Endodermal cell (in vitro differentiated cells): ENCODE data around the gene LRMDA. TPM values are rescaled to one million over a fixed set of nuclear protein-coding genes. Genes with fewer than 3 reads are reported as not detected.

Experiments used
- DNase-seq: peaks from one replicate; pipeline ENCODE4 v3.0.0-alpha.2; 2017
- H3K27ac ChIP-seq: 2 replicates; pipeline ENCODE4 v1.5.1; 2013; ENCODE audit warnings: mild to moderate bottlenecking, low read depth, low read length, moderate library complexity
- H3K27me3 ChIP-seq: 2 replicates; pipeline ENCODE4 v1.6.1; 2013; ENCODE audit warnings: mild to moderate bottlenecking, low read length, moderate library complexity; ENCODE audit not compliant: insufficient read depth, control insufficient read depth, poor library complexity, severe bottlenecking
- H3K36me3 ChIP-seq: 2 replicates; pipeline ENCODE4 v1.7.0; 2013; ENCODE audit warnings: mild to moderate bottlenecking, low read length, moderate library complexity; ENCODE audit not compliant: control insufficient read depth, insufficient read depth
- H3K4me1 ChIP-seq: one replicate; pipeline ENCODE4 v1.7.0; 2013; ENCODE audit warnings: low read length; ENCODE audit not compliant: control insufficient read depth, insufficient read depth
- H3K4me3 ChIP-seq: 2 replicates; pipeline ENCODE4 v1.5.1; 2013; ENCODE audit warnings: mild to moderate bottlenecking, low read length, moderate library complexity
- H3K9ac ChIP-seq: 2 replicates; pipeline ENCODE4 v1.6.1; 2013; ENCODE audit warnings: mild to moderate bottlenecking, low read length, moderate library complexity; ENCODE audit not compliant: poor library complexity, severe bottlenecking; ENCODE audit errors: extremely low read depth
- H3K9me3 ChIP-seq: 2 replicates; pipeline ENCODE4 v1.6.1; 2013; ENCODE audit warnings: mild to moderate bottlenecking, low read length, moderate library complexity; ENCODE audit not compliant: control insufficient read depth
- H3K27ac Mint-ChIP-seq: 2 replicates; pipeline ENCODE4 v1.8.0; 2020; ENCODE audit warnings: mixed read lengths
- H3K27me3 Mint-ChIP-seq: 2 replicates; pipeline ENCODE4 v1.8.0; 2021; ENCODE audit warnings: mild to moderate bottlenecking, mixed read lengths; ENCODE audit not compliant: insufficient read depth
- H3K36me3 Mint-ChIP-seq: 2 replicates; pipeline ENCODE4 v1.8.0; 2020; ENCODE audit warnings: low read depth, mixed read lengths
- H3K4me1 Mint-ChIP-seq: 2 replicates; pipeline ENCODE4 v1.8.0; 2020; ENCODE audit warnings: mixed read lengths
- H3K4me3 Mint-ChIP-seq: 2 replicates; pipeline ENCODE4 v1.8.0; 2020; ENCODE audit warnings: mild to moderate bottlenecking, moderate library complexity, mixed read lengths
- H3K9me3 Mint-ChIP-seq: 2 replicates; pipeline ENCODE4 v1.8.0; 2020; ENCODE audit warnings: mild to moderate bottlenecking, mixed read lengths
- WGBS, 2 experiments: methylation state at CpG; one replicate each; pipeline versions ENCODE4 v1.1.5 to v1.1.7; 2013; ENCODE audit warnings: missing lambda C conversion rate in 2 of 2, mixed read lengths in 1 of 2; ENCODE audit not compliant: insufficient coverage in 1 of 2, insufficient read length in 1 of 2; 5-methylcytosine and 5-hydroxymethylcytosine counted together
- total RNA-seq, 2 donors: library from RNA; stranded (reverse); fragmentation: NEBNext Ultra II Directional in 1 of 2; extraction: Animal tissue kit (Norgen Biotek cat#: 25700) in 1 of 2; gene quantifications; 2 replicates in 1 of 2; 3 replicates in 1 of 2; pipeline ENCODE4 v1.2.1, GENCODE V29; 2021
- TF ChIP-seq, protein P1 (sequence below): fragments of 200-600 bp; sonication (generic); conservative IDR thresholded peaks from 2 replicates; pipeline ENCODE4 v1.5.0; 2021; ENCODE audit warnings: antibody characterized with exemption, mild to moderate bottlenecking

Gene LRMDA
- total RNA-seq, 2 donors from 2014 or later = 1.7 to 5.1 TPM

DNA sequence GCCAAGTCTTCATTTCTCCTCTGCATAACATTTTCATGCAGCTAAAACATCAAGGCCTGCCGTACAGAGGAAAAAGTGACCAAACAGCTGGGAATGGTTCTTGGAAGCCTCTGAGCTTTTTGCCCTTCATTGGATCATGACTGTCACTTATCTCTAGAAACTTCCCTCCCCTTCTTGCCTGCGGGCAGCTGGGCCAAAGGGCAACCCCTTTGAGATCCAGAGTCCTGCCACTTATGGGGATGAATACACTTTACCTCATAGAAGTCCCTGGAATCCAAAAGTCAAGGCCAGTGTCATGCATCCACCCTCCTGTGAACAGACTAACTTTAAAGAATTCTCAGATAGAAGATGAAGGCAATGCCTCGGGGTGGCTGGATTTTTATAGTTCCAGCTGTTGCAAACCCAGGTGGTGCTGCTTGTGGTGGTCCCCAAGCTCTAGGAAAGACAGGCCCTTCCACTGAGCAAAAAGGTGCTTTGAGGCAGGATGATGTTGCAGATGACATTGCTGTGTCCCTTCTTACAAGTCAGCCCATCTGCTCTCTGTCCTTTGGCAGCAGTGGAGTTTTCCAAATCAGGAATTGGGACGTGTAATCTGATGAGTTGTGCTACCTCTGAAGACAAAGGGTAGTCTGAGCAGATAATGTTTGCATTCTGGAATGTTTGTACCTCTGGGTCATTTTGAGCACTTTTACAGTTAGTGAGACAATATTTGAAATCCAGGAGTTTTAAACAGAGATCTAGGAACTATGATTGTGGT is 64.2 kb downstream of the LRMDA start:
- Mint-ChIP-seq H3K4me3 (no peak overlapping the region), H3K27me3 (peaks cover 20% of the 10 kb centered on the region), H3K36me3 (no peaks in the 10 kb centered on the region), H3K27ac (no peak overlapping the region), H3K4me1 (no peaks in the 10 kb centered on the region), H3K9me3 (no peaks in the 10 kb centered on the region)
- 67 to 90% methylated on average over 2 to 4 of the region's 4 CpGs for WGBS, 2 experiments
- Histone ChIP-seq H3K9me3 (no peaks in the 10 kb centered on the region), H3K27me3 (no peaks in the 10 kb centered on the region), H3K36me3 (no peaks in the 10 kb centered on the region), H3K4me3 (no peak overlapping the region), H3K4me1 (no peaks in the 10 kb centered on the region), H3K9ac (no peak overlapping the region), H3K27ac (no peak overlapping the region)
- DNase-seq = no peak
- TF ChIP-seq, protein P1, sequence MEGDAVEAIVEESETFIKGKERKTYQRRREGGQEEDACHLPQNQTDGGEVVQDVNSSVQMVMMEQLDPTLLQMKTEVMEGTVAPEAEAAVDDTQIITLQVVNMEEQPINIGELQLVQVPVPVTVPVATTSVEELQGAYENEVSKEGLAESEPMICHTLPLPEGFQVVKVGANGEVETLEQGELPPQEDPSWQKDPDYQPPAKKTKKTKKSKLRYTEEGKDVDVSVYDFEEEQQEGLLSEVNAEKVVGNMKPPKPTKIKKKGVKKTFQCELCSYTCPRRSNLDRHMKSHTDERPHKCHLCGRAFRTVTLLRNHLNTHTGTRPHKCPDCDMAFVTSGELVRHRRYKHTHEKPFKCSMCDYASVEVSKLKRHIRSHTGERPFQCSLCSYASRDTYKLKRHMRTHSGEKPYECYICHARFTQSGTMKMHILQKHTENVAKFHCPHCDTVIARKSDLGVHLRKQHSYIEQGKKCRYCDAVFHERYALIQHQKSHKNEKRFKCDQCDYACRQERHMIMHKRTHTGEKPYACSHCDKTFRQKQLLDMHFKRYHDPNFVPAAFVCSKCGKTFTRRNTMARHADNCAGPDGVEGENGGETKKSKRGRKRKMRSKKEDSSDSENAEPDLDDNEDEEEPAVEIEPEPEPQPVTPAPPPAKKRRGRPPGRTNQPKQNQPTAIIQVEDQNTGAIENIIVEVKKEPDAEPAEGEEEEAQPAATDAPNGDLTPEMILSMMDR = no peak

DNA sequence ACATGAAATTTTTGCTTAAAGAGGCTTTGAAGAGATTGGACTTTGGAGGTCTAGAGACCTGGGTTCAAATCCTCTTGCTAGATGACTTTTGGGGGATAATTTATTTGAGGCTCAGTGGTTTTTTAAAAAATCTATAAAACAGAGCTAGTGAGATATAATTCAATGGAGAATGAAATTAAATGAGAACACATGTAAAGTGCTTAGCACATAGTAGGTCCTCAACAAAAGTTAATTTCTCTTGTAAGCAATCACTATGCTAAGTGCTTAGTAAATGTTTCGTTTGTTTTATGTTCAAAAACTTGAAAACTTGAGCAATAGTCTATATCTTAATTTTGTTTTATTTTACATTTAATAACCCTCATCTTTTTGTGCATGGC is 64.8 kb downstream of the LRMDA start:
- DNase-seq = no peak
- no peaks in the 10 kb centered on the region for H3K9me3 Mint-ChIP-seq
- no peaks in the 10 kb centered on the region for H3K36me3 Mint-ChIP-seq
- Histone ChIP-seq H3K27me3 (no peaks in the 10 kb centered on the region), H3K27ac (no peak overlapping the region), H3K36me3 (no peaks in the 10 kb centered on the region), H3K4me3 (no peak overlapping the region), H3K4me1 (no peaks in the 10 kb centered on the region), H3K9me3 (no peaks in the 10 kb centered on the region), H3K9ac (no peak overlapping the region)
- peaks cover 21% of the 10 kb centered on the region for H3K27me3 Mint-ChIP-seq
- no peak overlapping the region for H3K4me3 Mint-ChIP-seq
- TF ChIP-seq, protein P1 = no peak
- H3K27ac Mint-ChIP-seq = no peak overlapping the region
- H3K4me1 Mint-ChIP-seq = no peaks in the 10 kb centered on the region
- WGBS, 2 experiments = no CpG with 5 or more reads among the region's 1 CpG

DNA sequence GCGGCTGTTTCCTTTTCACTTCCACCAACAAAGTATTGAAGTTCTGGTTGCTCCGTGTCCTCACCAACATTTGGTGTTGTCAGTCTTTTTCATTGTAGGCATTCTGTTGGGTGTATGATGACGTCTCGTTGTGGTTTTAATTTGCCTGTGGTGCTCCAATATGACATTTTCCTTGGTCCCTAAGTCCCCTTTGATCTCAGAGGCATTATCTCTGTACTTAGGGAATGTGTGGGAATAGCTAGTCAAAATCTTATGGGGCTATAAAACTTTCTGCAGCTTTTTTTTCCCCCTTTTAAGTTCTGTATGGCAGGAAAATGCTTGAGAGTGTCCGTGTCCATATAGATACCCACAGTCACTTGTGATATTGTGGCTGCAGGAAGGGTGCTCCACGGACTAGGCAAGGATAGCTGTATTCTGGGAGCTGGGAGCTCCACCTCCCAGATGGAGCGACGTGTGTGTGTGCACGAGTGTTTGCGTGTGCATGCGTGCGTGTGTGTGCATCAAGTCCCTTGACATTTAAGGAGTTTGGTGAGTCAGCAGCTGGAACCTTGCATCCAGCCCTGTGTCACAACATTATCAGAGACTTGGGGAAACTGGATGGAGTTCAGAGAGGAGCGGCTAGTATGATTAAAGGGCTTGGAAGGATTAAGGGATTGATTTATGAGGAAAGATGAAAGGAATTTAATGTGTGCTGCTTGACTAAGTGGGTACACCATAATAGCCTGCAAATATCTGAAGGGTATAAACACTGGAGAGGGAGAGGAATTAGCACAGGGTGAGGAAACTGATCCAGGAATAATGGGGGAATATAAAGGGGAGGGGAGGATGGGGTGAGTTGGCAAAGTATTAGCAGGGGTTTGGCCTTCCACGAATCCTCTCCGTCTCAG is 66.8 kb downstream of the LRMDA start:
- 91 to 92% methylated on average over 13 to 15 of the region's 15 CpGs for WGBS, 2 experiments
- Histone ChIP-seq H3K9ac (no peak overlapping the region), H3K36me3 (no peaks in the 10 kb centered on the region), H3K4me1 (no peaks in the 10 kb centered on the region), H3K9me3 (no peaks in the 10 kb centered on the region), H3K27ac (no peak overlapping the region), H3K4me3 (no peak overlapping the region), H3K27me3 (no peaks in the 10 kb centered on the region)
- TF ChIP-seq, protein P1 = no peak
- Mint-ChIP-seq H3K27me3 (peaks cover 22% of the 10 kb centered on the region), H3K27ac (no peak overlapping the region), H3K9me3 (no peaks in the 10 kb centered on the region), H3K36me3 (no peaks in the 10 kb centered on the region), H3K4me3 (no peak overlapping the region), H3K4me1 (no peaks in the 10 kb centered on the region)
- DNase-seq = no peak
